HG03097 (cell line): ENCODE measurements around the gene MROH2B.
"Not testable (repeated sequence)": the region's sequence is repeated elsewhere in the genome, so short reads cannot be mapped to it uniquely, and the experiment has no call there.

Source experiments
- ATAC-seq: cut with Tn5 transposase; IDR thresholded peaks from one replicate; pipeline ENCODE4 v1.9.1; 2021; ENCODE audit not compliant: unreplicated experiment, low FRiP score

The MROH2B gene

GRCh38 chr5:41032973-41033372, 38.2 kb downstream of the MROH2B start:
- ATAC-seq: no peak

- ATAC-seq: not testable (repeated sequence)
Observed at GRCh38 chr5:41022600-41022999, 48.5 kb downstream of the MROH2B start.

- ATAC-seq: no peak
Observed at GRCh38 chr5:41012318-41012717, 58.8 kb downstream of the MROH2B start.

GRCh38 chr5:41010572-41010971, 60.6 kb downstream of the MROH2B start:
- ATAC-seq: no peak

- no peak for ATAC-seq
Observed at GRCh38 chr5:41009232-41009631, 61.9 kb downstream of the MROH2B start.

- no peak for ATAC-seq
Observed at GRCh38 chr5:41004931-41005330, 66.2 kb downstream of the MROH2B start.

- ATAC-seq: no peak
Observed at GRCh38 chr5:41003670-41004376, 67.3 kb downstream of the MROH2B start.

DNA sequence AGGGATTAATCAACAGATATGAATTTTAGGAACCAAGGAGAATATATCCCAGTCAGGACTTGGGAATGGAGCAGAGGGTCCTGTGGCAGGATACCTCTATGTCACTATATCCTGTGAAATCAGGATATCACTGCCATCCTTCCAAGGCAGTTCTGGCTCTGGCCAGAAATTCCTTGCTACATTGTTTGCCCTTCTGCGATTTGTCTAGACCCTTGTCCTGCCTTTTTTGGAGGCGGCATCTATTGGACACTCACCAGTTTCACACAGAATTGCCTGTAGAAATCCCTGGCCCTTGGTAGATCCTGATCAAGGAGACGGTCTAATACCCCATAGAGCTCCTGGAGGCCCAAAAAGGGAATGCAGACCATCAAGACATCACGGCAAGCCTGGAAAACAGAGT, 71.2 kb downstream of the MROH2B start:
- ATAC-seq: no peak

- ATAC-seq: no peak
Observed at GRCh38 chr5:40999142-40999541, 72.0 kb downstream of the MROH2B start.

DNA sequence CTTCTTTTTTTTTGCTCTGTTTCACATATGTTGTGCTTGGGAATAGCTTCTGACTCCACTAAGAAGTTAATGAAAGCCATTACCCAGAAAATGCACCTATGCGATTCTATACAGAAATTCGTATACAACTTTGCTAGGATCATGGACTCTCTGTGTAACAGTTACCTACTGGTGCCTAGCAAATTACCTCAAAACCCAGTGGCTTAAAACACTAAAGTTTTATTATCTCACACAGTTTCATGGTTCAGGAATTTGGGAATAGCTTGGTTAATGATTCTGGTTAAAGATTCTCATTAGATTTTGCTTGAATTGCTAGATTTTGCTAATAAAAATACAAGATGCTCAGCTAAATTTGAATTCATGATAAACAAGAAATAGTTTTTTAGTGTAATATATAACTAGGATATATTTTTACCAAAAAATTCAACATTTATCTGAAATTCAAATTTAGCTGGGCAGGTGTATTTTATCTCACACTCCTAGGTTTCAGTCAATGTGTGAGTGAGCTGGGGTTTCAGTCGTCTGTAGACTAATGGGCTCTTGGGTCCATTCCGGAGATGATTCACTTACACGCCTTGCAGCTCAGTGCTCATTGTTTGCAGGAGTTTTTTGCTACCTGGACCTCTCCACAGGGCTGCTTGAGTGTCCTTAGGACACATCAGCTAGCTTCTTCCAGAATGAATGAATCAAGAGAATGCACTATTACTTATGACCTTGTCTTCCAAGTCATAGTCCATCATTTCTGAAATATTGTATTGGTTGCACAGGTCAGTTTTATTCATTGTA, 75.1 kb downstream of the MROH2B start:
- no peak for ATAC-seq

- ATAC-seq: no peak
Observed at GRCh38 chr5:40991981-40992559, 79.1 kb downstream of the MROH2B start.

GRCh38 chr5:40991168-40991980, 79.8 kb downstream of the MROH2B start:
- ATAC-seq: no peak

DNA sequence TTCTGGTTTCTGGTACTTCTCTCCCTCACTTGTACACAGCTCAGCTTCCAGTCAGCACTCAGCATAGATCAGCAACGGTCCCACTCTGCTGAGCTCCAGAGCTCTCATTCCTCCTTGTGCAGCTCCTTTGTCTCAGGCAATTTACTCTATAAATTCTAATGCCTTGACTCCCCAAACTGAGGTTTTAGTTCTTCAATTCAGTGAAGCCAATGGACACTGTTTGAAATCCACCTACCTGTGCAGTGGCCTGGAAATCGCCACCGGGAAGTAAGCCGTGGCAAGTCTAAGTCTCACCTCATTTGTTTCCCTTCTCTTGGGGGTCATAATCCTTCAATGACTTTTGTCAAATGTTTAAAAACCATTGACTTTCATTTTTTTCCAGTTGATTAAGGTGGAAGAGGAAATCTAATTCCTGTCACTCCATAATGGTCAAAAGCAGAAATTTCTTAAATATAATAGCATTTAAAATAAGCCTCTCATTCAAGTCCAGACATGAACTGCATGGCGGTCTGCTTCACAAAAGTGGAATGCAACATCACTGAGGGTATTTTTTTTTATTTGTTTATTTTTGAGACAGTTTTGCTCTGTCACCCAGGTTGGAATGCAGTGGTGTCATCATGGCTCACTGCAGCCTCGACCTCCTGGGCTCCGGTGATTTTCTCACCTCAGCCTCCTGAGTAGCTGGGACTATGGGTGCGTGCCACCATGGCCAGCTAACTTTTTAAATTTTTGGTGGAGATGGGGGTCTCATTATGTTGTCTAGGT, 82.2 kb downstream of the MROH2B start:
- no peak for ATAC-seq

DNA sequence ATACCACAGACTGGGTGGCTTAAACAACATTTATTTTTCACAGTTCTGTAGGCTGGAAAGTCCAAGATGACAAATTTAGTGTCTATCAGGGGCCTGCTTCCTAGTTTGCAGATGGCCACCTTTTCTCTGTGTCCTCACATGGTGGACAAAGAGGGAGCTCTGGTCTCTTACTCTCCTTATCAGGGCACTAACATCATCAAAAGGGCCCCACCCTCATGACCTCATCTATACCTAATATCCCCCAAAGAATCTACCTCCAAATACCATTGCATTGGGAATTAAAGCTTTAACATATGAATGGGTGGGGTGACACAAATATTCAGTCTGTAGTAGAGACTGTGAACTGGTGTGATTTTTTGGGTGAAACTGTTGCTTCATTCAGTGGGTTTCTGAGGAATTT, 83.8 kb downstream of the MROH2B start:
- ATAC-seq: no peak

- no peak for ATAC-seq
Observed at GRCh38 chr5:40986666-40987065, 84.5 kb downstream of the MROH2B start.

GRCh38 chr5:40985501-40985900, 85.6 kb downstream of the MROH2B start:
- ATAC-seq: no peak

DNA sequence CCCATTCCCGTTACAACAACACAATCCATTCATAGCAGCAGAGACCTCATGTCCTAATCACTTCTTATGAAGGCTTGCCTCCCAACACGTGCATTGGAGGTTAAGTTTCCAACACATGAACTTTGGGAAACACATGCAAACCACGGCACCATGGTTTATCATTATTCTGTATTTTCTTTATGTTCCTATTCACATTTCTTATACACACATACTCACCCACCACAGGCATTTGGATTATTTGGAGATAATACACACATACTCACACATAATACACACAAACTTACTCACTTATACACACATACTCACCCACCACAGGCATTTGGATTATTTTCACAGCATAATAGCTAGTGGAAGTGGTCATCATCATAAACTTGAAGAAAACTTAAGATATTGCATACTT, 86.3 kb downstream of the MROH2B start:
- no peak for ATAC-seq

DNA sequence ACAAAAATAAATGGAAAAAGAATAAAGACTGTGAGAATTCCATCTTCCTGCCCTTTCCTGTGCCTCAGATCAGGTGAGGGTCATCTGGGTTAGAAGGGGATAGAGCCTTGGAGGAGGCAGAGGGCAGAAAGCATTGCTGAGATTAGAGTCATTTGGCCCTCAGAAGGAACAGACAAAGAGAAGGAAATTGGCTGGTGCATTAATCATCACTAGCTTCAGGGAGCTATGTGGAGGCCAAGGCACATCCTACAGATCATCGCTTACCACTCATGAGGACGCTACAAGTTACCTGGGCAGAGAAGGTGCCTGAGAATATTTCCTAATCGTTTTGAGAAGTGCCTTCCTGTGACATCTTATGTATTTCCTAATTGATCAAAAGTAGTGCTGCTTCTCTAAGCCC, 87.4 kb downstream of the MROH2B start:
- ATAC-seq: no peak

DNA sequence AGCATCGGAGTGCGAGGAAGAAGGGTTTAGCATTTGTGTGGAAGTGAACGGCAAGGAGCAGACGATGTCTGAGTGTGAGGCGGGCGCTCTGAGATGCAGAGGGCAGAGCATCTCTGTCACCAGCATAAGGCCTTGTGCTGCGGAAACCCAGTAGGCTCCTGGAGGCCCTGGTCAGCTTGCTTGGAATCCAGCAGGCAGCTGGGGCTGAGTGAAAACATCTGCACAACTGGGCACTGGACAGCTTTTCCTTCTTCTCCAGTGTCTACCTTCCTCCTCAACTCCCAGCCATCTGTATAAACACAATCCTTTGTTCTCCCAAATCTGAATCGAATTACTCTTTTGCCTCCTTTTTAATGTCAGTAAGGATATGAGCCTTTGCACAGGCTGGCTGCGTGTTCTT, 89.7 kb downstream of the MROH2B start:
- no peak for ATAC-seq

DNA sequence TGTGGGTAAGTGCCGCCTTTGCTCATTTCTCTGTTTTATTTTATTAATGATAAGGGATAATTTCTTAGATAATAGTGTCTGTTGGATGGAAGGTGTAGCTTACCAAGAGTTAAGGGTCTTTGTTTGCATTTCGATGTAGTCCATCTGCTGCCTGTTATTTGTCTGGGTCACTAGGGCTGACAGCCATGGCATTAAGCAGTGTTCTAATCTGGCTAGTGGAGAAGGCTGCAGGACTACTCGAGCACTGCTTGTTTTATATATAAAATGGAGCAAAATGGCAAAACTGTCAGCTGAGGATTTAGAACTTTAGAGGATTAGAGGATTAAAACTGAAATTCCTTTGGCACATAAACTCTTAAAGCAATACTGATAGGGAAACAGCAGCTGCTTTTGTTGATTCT, 94.3 kb downstream of the MROH2B start:
- no peak for ATAC-seq
